Fibroblast of mammary gland (primary cell): Measurements from ENCODE around the gene MAVS.

ENCODE experiments used
- DNase-seq: peaks from one replicate; pipeline ENCODE4 v3.0.0-alpha.2; 2010; ENCODE audit warnings: low read depth
- H3K4me3 ChIP-seq: 2 replicates; pipeline ENCODE4 v1.5.1; 2011; ENCODE audit warnings: low read depth, mild to moderate bottlenecking, low read length, moderate library complexity; ENCODE audit not compliant: control insufficient read depth
- CTCF ChIP-seq: conservative IDR thresholded peaks from 2 replicates; pipeline ENCODE4 v1.5.1; 2011; ENCODE audit warnings: low read depth, low read length, inconsistent platforms; ENCODE audit not compliant: control insufficient read depth, insufficient read depth

The MAVS gene

DNA sequence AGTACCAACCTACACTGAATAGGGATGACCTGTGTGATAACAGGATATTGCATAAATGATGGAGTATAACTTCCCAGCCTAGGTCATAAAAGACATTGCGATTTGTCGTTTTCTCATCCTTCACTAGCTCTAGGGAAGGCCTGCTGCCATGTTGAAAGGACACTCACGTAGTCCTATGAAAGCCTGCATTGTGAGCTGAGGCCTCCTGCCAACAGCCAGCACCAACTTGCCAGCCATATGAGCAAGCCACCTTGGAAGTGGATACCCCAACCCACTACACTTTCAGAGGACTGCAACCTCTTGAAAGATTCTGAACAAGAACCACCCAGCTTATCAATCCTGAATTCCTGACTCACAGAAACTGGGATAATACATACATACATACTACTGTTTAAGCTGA, 39.1 kb downstream of the MAVS start:
- no peak for DNase-seq
- no peak for TF ChIP-seq CTCF
- no peak overlapping the region for H3K4me3 ChIP-seq

GRCh38 chr20:3887876-3888620, 41.4 kb downstream of the MAVS start:
- no peak for TF ChIP-seq CTCF
- peak overlapping the region; percentile 83 for H3K4me3 ChIP-seq
- DNase-seq: peak; percentile 51

DNA sequence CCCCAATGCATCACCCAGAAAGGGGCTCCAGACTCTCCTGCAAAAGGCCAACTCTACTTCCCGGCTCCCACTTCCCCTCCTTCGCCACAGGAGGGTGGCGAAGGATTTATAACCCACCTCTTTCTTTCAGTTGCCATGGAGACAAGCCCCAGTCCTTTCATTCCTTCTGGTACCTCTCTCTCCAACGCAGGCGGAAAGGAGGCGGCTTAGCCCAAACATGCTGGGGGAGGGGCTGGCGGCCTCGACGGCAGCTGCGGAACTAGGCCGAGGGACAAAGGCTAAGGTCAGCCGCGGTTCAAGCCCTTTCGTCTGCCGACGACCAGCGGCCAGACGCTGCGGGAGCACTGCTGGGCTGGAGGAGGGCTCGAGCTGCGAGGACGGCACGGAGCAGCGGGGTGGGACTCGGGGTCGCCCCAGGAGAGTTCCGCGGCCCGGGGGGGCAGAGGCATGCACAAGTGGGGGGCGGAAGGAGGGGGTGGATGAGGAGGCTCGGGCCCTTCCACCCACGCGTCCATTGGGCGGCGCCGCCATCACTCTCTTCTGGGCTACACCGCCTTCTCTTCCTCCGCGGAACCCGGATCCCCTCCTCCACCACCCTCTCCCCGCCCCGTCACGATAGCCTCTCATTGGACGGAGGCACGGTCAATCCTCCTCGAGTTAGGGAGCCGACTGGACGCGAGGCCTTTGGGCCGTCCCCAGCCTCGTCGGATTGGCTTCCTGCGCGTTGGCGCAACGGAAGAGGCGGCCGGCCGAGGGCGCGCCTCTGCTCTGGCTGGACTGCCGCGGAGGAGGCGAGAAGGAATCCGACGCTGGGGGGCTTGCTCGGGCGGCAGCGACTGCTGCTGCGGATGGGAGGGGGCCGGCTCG, 42.2 kb downstream of the MAVS start, which contains the start of gene PANK2:
TSS of gene PANK2 (plus strand) at position 766 of the 867 bp plus-strand sequence.
- DNase-seq: peak; percentile 98
- peak; percentile 52 for TF ChIP-seq CTCF
- peak within 1 kb of the TSS; percentile 83 for H3K4me3 ChIP-seq

DNA sequence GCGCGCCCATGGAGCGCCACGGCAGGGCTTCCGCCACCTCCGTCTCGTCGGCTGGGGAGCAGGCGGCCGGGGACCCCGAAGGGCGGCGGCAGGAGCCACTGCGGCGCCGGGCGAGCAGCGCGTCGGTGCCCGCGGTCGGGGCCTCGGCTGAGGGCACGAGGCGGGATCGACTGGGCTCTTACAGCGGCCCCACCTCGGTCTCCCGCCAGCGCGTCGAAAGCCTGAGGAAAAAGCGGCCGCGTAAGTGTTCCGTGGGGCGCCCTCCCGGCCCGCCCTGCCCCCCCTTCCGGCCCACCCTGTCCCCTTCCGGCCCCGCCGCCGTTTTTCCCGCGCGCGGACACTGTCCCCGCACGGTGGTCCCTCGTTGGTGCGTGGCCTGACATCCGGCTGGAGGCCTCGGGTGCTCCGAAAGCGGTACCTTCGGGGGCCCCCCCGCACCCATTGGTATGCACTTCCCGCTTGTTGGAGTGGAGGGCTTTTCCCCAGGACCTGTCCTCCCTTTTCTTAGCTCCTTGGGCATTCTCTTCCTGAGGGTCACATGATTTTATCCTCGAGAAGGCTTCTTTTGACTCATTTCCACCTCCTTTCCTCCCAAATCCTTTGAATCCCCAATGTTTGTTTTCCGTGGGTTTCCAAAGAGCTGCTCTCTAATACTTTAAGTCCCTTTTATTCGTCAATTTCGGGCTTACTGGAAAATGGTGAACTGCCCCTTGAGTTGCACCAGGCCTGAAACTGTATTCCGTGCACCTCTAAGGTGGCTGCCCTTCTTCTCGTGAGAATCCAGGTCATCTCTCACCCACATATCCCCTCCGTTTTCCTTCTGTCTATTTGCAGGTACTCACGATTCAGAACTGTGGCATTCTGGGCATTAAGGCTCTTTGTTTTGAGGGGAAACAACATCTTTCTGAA, 43.1 kb downstream of the MAVS start:
- no peak for DNase-seq
- TF ChIP-seq CTCF: no peak
- peak overlapping the region; percentile 83 for H3K4me3 ChIP-seq

DNA sequence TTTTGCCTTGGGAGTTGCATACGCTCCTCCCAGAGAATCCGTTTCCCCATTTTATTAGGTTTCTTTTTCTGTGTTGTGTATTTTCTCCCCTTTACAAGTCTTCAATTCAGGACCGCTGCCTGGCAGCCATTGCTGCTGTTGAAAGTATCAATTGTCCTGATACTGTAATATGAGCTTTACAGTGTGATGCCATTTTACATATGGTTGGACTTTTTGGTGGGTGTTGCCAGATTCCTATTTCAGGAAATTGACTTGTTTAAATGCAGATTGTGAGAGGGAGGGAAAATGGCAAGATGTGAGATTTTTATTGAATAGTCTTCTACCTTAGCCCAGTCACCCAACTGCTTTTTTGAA, 43.7 kb downstream of the MAVS start:
- DNase-seq: peak; percentile 57
- peak overlapping the region; percentile 83 for H3K4me3 ChIP-seq
- TF ChIP-seq CTCF: no peak

GRCh38 chr20:3890999-3891929, 44.6 kb downstream of the MAVS start:
- peak overlapping the region; percentile 83 for H3K4me3 ChIP-seq
- no peak for TF ChIP-seq CTCF
- no peak for DNase-seq
